GM19099 (cell line): ENCODE results near the gene SNX9.

Experiments
- POLR2A ChIP-seq: IDR thresholded peaks from 3 replicates; pipeline ENCODE4 v1.6.1; 2011; ENCODE audit warnings: low read depth; ENCODE audit not compliant: insufficient read length; ENCODE audit errors: extremely low read depth

Gene SNX9

DNA sequence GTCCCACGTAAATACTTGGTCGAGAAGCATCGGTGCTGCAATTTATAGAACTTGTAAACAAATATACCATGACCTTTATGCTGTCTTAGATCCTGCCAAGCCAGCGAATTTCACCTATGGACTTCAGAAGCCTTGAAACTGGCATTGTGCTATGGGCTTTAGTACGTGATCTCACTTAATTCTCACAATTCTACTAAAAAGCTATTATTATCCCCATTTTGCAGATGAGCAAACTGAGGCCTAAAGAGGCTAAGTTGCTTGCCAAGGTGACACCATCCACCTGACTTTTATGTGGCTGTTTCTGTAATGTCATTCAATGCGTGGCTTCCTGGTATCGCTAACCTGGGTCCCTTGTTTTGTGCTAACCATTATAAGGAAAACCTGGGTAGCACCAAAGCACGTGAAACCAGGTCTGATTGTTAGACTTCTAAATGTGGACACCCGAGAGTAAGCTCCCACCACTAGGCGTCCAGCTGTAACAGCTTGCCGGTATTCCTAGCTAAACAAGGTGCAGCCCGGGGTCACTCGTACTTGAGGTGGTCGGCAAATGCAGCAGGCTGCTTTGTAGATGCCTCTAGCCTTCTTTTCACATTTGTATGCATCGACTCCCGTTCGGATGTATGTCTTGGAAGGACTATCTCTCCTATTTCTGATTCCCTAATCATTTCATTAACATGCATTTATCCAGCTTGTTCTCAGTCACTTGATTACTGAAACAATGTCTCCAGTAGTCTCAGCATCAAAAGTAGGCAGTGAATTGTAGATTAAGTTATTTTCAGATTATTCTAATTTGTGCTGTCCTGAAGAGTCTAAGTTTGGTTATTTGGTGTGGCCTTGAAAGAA, 159.7 kb downstream of the SNX9 start:
- no peak for TF ChIP-seq POLR2A

DNA sequence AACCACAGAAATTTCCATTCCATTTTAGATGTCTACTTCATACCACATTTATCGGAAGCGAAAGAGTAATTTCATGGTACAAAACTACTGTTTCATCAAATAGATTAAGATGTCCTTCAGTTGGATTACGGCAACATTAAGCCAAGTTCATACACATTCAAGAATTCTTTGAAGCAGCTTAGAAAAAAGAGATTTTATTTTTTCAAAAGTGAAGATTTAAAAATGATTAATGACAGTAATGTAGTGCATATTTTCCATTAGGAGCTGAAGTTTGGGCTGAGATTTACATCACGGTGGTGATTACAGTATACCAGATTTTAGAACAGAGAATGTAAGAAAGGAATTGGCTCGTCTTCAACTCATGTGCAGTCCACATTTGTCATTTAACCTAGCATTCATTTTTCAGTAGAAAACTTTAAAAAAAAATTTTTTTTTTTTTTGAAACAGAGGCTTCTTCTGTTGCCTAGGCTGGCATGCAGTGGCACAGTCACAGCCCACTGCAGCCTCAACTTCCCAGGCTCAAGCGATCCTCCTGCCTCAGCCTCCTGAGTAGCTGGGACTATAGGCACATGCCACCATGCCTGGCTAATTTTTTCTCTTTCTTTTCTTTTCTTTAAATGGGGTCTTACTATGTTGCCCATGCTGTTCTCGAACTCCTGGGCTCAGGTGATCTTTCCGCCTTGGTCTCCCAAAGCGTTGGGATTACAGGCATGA, 160.5 kb downstream of the SNX9 start:
- TF ChIP-seq POLR2A: no peak

DNA sequence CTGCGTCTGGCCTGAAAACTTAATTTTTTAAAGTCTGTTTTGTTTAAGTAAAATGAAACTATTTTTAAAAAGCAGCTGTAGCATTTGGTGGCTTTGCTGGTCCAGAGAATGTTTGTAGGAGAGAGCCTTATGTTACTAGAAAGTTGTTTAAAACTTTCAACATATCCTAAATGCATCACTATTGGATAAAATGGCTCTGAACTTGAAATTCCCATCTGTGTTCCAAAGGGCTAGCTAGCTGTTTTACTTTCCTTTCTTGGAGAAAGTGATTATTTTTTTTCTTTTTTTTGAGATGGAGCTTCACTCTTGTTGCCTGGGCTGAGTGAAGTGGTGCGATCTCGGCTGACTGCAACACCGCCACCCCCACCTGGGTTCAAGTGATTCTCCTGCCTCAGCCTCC, 161.1 kb downstream of the SNX9 start:
- TF ChIP-seq POLR2A: no peak

DNA sequence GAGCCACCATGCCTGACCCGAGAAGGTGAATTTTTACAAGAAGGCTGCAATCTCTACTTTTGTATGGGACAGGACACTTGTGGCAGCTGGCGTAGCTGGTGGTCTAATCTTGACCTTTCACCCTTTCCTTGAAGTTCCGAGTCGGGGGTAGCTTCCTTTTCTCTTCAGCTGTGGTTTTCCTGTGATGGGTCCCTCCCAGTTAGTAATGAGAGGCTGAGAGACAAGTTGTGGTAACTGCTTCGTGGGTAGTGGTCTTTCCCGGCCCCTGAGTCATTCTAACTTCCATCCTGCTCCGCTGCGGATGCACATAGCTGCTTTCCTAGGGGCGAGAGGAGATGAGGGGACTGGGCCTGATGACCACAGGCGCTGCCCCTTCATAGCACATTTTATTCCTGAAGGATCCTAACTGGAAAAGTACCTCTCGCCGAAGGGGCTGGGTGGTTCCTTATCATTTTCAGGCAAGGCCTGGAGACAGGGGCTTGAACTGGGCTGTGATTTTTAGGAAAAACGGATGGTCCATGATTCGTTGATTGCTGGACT, 161.7 kb downstream of the SNX9 start:
- no peak for TF ChIP-seq POLR2A

DNA sequence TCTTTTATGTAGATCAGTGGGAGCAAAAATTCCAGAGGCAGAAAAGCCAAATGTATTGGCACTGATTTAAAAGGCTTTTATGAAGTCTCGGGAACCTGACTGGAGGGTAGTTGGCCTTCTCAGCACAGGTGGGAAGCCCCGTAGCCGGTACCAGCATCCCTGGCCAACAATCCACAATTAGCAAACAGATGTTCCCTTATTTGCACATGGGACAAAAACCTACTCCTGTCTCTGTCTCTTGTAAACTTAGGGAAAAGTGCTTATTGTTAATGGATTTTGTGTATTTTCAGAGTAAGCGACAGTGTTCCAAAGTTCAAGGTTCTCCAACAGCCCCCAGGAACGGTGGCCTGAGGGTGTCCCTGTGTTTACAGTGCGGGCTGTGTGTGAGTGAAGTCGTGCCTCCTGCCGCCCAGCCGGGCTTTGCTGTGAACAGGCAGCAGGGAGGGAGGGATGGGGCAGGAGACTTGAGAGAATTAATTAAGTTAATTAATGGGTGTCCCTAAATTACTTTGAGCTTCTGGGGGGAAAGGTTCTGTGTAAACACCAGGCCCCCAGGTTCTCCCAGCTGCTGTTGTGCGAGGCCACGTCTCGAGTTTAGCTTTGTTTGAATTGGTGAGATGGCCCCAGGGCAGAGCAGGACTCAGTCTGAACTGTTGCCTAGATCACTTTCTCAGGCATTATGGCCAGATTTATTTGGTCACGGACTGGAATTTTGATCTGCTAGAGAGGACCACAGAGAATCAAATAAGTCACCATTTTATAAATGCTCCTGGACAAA, 162.5 kb downstream of the SNX9 start:
- no peak for TF ChIP-seq POLR2A

DNA sequence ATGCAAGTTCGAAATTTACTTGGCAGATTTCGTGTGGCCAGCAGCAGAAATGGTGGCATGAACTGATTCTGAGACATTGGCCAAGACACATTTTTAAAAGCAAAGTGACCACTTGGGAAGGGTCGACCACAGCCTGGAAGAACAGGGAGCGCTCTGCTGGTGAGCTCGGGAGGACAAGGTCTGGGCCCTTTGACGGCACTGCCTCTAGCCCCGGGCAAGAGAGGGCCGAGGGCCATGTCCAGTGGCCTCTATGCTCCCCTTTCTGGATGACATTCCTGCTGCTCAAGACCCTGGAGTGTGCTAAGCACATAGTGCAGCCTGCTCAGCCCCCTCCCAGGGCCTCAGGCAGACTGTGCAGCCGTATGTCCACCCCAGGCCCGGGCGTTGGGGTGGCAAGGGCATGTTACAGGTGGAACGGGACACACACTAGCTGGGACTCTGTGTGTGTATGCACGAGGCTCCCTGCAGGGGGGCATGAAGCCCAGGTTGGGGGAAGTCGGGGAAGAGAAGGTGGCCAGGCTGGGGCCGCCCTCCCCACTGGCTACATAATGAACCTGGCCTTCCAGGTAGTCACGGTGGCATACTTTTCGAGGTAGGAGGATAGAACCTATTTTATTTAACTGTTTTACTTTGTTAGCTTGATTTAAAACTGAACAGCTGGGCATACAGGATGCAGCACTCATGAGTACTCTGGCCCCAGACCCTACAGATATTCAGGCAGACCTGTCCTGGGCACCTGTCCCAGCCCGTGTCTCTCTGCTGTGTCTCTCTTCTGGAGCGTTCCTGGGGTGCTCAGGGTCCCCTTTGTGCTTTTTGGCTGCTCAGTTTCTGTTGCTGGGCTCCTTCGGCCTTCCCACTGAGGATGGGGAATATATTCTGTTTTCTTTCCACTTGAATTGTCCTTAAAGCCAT, 165.0 kb downstream of the SNX9 start:
- no peak for TF ChIP-seq POLR2A

DNA sequence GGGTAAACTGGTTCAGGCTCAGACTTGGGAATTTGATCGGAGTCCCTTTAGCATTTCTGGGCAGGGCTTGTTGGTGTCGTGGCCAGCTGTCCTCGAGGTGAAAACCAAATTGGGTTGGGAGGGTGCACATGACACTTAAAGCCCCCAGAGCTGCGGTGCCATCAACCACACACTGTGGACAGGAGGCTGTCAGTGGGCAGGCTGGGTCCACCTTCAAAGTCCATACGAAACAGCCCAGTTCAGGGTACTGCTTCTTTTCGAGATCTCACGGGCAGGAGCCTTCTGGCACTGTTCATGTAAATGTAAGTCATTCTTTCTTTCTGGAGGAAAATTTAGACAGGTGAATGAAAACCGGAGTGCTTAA, 165.6 kb downstream of the SNX9 start:
- TF ChIP-seq POLR2A: no peak

DNA sequence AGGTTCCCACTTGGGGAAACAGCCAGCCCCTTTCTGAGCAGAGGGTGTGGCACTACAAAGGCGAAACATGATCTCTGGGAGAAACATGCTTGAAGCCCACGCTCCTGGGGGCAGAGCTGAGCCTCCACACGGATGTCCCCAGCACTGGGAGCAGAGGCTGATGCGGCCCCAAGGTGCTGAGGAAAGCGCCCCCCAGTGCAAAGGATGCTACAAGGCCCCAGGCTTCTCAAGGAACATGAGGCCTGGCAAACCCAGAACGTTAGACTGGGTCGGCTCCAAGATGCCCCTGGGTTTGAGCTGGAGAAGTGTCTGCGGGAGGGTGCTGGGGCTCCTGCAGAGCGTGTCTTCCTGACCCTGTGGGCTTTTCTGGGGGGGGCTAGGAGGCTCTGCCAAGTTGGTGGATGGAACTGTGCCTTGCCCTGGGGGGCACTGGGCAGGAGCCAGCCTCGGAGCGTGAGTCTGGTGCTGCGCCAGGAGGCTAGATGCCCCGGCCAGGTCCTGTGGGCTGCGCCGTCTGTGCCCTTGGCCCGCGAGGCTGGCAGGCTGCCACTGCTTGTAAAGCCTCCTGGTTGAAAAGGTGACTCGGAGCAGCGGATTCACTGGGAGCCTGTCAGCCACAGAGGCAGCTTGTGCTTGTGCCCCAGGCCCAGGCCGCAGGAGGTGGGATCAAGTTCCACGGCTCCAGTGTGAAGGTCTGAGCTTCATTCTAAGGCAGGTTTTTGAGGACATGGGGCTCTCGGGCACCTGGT, 166.7 kb downstream of the SNX9 start:
- TF ChIP-seq POLR2A: no peak

DNA sequence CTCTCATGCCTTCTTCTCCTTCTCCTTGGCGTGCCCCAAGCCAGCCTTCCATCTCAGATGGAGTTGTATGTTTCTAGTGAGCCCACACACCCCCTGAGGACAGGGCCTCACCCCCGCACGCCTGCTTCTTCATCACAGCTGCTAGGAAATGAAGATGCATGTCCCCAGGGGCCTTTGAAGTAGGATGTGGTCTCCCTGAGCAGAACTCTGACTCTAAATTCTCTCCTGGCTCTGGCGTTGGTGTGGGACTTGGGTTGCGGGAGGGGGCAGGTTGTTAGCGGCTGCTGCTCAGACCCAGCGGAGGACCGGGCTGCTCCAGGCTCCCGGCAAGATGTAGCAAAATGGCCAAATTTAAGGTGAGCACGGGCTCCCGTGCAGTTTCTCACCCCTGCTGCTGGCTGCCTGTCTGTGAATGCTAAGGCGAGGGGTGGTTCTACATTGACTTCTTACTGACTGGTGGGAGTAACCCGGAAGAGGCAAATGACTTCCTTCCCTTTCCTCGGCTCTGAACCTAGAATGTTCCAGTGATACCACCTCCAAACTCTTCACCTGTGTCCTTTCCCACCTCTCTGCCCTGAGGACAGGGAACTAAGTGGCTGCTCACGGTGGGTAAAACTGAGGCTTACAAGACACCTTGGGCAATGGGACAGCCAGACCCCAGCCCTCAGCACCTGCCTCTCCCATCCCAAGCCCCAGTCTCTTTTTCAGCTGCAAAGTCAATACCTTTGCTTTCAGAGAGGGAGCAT, 167.4 kb downstream of the SNX9 start:
- TF ChIP-seq POLR2A: no peak

DNA sequence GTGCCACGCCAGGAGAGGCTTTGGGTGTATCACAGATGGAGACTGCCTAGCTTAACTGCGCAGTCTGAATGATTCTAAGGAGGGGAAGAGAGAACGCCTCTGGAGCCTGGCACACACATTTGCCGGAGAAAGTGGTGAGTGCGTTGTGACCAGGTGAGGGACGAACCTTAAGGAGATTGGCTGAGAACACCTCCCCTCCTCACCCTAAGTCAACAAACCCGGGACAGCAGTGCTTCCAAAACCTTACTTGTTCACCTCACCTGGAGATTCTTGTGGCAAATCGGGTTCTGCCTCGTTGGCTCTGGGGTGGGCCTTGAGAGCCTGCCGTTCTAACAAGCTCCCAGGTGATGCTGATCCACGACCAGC, 168.0 kb downstream of the SNX9 start:
- TF ChIP-seq POLR2A: no peak

DNA sequence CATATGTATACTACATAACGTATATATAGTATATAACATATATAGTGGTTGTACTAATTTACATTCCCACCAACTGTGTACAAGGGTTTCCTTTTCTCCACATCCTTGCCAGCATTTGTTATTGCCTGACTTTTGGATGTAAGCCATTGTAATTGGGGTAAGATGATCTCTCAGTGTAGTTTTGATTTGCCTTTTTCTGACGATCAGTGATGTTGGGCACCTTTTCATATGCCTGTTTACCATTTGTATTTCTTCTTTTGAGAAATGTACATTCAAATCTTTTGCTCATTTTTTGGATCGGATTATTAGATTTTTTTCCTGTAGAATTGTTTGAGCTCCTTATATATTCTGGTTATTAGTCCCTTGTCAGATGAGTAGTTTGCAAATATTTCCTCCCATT, 170.0 kb downstream of the SNX9 start:
- no peak for TF ChIP-seq POLR2A

DNA sequence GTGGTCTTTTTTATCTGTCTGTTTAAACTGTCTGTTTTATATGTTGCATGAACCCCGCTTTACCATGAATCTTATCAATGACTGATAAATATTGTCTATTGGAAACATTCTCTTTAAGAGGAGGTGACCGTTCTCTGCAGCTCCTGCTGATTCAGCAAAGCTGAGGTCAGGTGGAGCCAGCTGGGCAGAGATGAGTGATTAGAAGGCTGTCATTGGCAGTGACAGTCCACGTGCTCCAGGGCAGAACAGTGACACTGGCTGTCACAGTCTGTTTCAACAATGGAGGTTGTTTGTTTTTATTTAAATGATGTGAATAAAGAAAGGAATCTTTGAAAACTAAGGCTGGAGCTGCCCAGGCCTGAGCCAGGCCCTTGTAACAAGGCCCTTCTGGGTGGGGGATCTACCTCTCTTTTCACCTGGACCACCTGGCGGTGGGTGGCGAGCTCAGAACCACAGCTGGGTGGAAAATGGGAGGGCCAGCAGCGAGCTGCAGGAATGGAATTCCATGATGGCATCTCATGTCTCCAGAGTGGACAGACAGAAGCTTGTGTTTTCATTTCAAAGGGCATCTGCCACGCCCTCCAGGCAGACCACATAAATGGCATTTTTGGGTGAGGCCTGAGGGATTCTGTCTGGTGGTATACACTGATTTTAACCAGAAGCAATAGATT, 171.2 kb downstream of the SNX9 start:
- TF ChIP-seq POLR2A: no peak
